HG03565 (cell line): ENCODE results near the gene C1orf198.

Experiments used
- ATAC-seq: cut with Tn5 transposase; IDR thresholded peaks from one replicate; pipeline ENCODE4 v1.9.1; 2021; ENCODE audit warnings: mild to moderate bottlenecking, moderate library complexity; ENCODE audit not compliant: unreplicated experiment

C1orf198 gene

DNA sequence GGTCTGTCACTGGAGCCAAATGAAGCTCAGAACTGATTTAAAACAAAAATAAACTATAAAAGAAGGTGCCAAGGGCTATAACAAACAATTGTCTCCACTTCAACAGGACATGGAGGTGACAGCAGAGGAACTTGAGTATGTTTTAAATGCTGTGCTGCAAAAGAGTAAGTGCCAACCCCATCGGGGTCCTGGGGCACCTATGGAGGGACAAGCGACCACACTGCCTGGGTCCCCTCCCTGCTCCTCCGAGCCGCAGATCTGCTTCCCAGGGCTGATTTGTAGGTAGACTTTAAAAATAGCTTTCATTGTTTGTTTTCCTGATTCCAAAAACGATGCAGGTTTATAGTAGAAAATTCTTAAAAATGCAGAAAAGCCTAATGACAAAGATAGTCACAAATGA lies 78.3 kb downstream of the C1orf198 start:
- no peak for ATAC-seq

- no peak for ATAC-seq
Observed at GRCh38 chr1:230788561-230789275, 79.6 kb downstream of the C1orf198 start.

DNA sequence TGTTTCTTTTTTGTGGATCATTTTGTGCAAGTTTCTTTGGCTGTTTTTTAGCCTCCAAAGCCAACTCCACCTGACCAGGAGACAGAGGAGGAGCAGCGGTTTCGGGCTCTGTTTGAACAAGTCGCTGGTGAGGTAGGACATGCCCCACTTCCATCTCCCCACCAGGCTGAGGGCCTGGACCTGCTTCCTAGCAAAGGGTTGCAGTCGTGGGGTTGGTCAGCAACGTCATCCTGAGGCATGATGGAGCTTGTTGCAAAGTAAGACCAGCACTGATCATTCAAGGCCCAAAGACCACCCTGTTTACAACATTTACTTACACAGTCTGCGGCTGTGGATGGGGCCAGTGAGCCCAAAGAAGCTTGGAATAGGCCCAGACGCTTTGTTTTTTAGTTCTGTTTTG lies 80.8 kb downstream of the C1orf198 start:
- no peak for ATAC-seq
